H1 (cell line): ENCODE measurements around the gene MLLT6. TPM values are rescaled to one million over a fixed set of nuclear protein-coding genes. Genes with fewer than 3 reads are reported as not detected.

Source experiments
- ASH2L ChIP-seq: fragments of 200-600, 300-600 bp; sonication (generic); IDR thresholded peaks from one replicate; pipeline ENCODE4 v1.7.1; 2017; ENCODE audit warnings: low read length
- BCL11A ChIP-seq, 2 experiments: IDR thresholded peaks; one replicate each; pipeline ENCODE4 v1.6.1; 2011; ENCODE audit warnings: low read depth in 2 of 2, low read length in 2 of 2, mild to moderate bottlenecking in 2 of 2
- CHD2 ChIP-seq: IDR thresholded peaks from 2 replicates; pipeline ENCODE4 v1.6.1; 2012; ENCODE audit warnings: low read length, improper control_type of control experiment
- CREB1 ChIP-seq: IDR thresholded peaks from 2 replicates; pipeline ENCODE4 v1.6.1; 2012; ENCODE audit warnings: inconsistent platforms
- EGR1 ChIP-seq: IDR thresholded peaks from 2 replicates; pipeline ENCODE4 v1.6.1; 2011; ENCODE audit warnings: low read depth, low read length, borderline replicate concordance
- EZH2 ChIP-seq: fragments of 200-600 bp; sonication (generic); IDR thresholded peaks from 2 replicates; pipeline ENCODE4 v1.7.1; 2012; ENCODE audit warnings: low read depth, mild to moderate bottlenecking, moderate library complexity, low read length, inconsistent platforms; ENCODE audit not compliant: severe bottlenecking
- GTF2F1 ChIP-seq: IDR thresholded peaks from 2 replicates; pipeline ENCODE4 v1.6.1; 2012; ENCODE audit warnings: low read depth, low read length, improper control_type of control experiment, borderline replicate concordance
- JUN ChIP-seq: IDR thresholded peaks from 2 replicates; pipeline ENCODE4 v1.6.1; 2011; ENCODE audit warnings: low read depth, mild to moderate bottlenecking, improper control_type of control experiment, low read length
- KDM5A ChIP-seq: fragments of 200-600 bp; IDR thresholded peaks from 2 replicates; pipeline ENCODE4 v1.7.1; 2012; ENCODE audit warnings: mild to moderate bottlenecking, low read length, inconsistent platforms, mixed read lengths
- PHF8 ChIP-seq: fragments of 200-600 bp; sonication (generic); conservative IDR thresholded peaks from 2 replicates; pipeline ENCODE4 v1.7.1; 2012; ENCODE audit warnings: low read depth, mild to moderate bottlenecking, inconsistent platforms, low read length, moderate library complexity
- RBBP5 ChIP-seq: IDR thresholded peaks from 2 replicates; pipeline ENCODE4 v1.7.1; 2012; ENCODE audit warnings: low read depth, mild to moderate bottlenecking, inconsistent platforms, low read length, moderate library complexity, borderline replicate concordance
- RNF2 ChIP-seq: fragments of 200-900, 300-1000 bp; sonication (generic); IDR thresholded peaks from 2 replicates; pipeline ENCODE4 v1.7.1; 2016; ENCODE audit warnings: borderline replicate concordance, low read depth, mild to moderate bottlenecking, antibody characterized with exemption, low read length; ENCODE audit not compliant: poor library complexity, severe bottlenecking; ENCODE audit errors: missing control alignments
- SAP30 ChIP-seq: fragments of 300-600 bp; sonication (generic); IDR thresholded peaks from 2 replicates; pipeline ENCODE4 v1.7.1; 2012; ENCODE audit warnings: low read length, moderate library complexity, mild to moderate bottlenecking, inconsistent platforms; ENCODE audit not compliant: insufficient read depth, insufficient replicate concordance
- SRF ChIP-seq: IDR thresholded peaks from 2 replicates; pipeline ENCODE4 v1.6.1; 2011; ENCODE audit warnings: mild to moderate bottlenecking, low read depth, low read length, moderate library complexity
- SUZ12 ChIP-seq: fragments of 200-600 bp; sonication (generic); IDR thresholded peaks from 2 replicates; pipeline ENCODE4 v1.6.1; 2012; ENCODE audit warnings: mild to moderate bottlenecking, inconsistent platforms, low read length, moderate library complexity, mixed read lengths
- TAF1 ChIP-seq: IDR thresholded peaks from 2 replicates; pipeline ENCODE4 v1.6.1; 2011; ENCODE audit warnings: mild to moderate bottlenecking, low read depth, low read length
- TAF7 ChIP-seq: optimal IDR thresholded peaks from 2 replicates; pipeline ENCODE3; 2011; ENCODE audit warnings: low read depth, mild to moderate bottlenecking, inconsistent platforms, low read length, moderate library complexity, borderline replicate concordance
- TEAD4 ChIP-seq: IDR thresholded peaks from 2 replicates; pipeline ENCODE4 v1.6.1; 2012; ENCODE audit warnings: low read depth, low read length, inconsistent platforms, mixed read lengths
- YY1 ChIP-seq: IDR thresholded peaks from 2 replicates; pipeline ENCODE4 v1.6.1; 2011; ENCODE audit warnings: low read depth, mild to moderate bottlenecking, low read length
- ZNF274 ChIP-seq: IDR thresholded peaks from 2 replicates; pipeline ENCODE4 v1.7.0; 2012; ENCODE audit warnings: low read length, borderline replicate concordance; ENCODE audit errors: extremely low read depth
- polyA plus RNA-seq, 7 experiments: library from polyadenylated mRNA; depleted of rRNA in 3 of 7; stranded (reverse) in 5 of 7; unstranded in 2 of 7; fragments of >200 nt in 5 of 7; fragments of 200-250 nt in 2 of 7; gene quantifications; 1 replicate in 5 of 7; 2 replicates in 1 of 7; 4 replicates in 1 of 7; pipeline versions ENCODE4 v1.2.1 to v1.2.3, GENCODE V29; 2011 to 2013; ENCODE audit warnings: missing spikeins in 2 of 7, mixed read lengths in 2 of 7
- total RNA-seq: library from RNA; stranded (reverse); fragmentation: NEBNext Ultra II Directional; extraction: Animal tissue kit (Norgen Biotek cat#: 25700); gene quantifications from 2 replicates; pipeline ENCODE4 v1.2.1, GENCODE V29; 2021
- TF ChIP-seq, protein P1 (sequence below): IDR thresholded peaks from 2 replicates; pipeline ENCODE4 v1.6.1; 2012; ENCODE audit warnings: inconsistent platforms
- TF ChIP-seq, protein P2 (sequence below): IDR thresholded peaks from 2 replicates; pipeline ENCODE4 v1.6.1; 2012; ENCODE audit warnings: low read length, inconsistent platforms

MLLT6 gene
- total and polyA plus RNA-seq, 2 of the 8 experiments (the other 6 are each of a cell fraction or from before 2014, with no cell fraction given) = 6.5 to 8.0 TPM

DNA sequence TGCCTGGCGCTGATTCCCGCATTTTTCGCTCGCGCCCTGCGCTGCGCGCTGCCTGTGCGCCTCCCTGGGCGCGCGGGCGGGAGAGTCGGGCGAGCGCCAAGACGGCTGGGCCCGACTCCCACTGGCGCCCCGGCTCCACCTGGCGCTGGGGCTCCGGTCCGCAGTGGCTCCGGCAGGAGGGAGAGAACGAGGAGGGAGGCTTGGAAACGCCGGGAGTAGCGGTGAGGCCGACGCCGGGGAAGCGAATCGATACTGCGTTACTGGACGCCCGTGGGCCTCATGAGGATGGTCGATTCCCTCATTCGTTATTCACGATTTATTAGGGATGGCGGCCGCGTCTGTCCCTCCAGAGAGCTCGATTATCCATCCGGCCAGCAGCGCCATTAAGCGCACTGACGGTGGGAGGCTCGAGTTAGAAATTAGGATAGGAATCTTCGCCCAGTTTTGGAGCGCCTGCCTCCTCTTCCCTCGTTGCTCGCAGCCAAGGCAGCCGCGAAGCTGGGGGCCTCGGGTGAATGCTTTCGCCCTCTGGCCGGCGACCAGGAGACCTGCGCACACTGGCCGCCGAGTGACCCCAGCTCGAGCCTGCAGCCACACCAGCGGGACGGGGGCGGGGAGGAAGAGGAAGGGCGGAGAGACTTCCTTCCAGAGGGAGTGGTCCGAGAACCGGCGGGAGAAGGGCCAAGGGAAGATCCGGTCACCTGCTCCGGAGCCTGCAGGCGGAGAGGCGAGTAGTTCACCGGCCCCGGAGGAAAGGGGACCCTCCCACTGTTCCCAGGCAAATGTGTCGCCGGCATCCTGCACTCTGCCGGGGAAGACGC is 44.4 kb downstream of the MLLT6 start (continued):
- TF ChIP-seq JUN = no peak
- TF ChIP-seq, protein P1, sequence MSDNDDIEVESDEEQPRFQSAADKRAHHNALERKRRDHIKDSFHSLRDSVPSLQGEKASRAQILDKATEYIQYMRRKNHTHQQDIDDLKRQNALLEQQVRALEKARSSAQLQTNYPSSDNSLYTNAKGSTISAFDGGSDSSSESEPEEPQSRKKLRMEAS = peak; percentile 71
- no peak; the same call in 1 of the 2 replicates for TF ChIP-seq PHF8
- no peak for TF ChIP-seq TEAD4
- TF ChIP-seq RBBP5 = peak; percentile 81; the same call in 1 of the 2 replicates
- TF ChIP-seq, protein P2, sequence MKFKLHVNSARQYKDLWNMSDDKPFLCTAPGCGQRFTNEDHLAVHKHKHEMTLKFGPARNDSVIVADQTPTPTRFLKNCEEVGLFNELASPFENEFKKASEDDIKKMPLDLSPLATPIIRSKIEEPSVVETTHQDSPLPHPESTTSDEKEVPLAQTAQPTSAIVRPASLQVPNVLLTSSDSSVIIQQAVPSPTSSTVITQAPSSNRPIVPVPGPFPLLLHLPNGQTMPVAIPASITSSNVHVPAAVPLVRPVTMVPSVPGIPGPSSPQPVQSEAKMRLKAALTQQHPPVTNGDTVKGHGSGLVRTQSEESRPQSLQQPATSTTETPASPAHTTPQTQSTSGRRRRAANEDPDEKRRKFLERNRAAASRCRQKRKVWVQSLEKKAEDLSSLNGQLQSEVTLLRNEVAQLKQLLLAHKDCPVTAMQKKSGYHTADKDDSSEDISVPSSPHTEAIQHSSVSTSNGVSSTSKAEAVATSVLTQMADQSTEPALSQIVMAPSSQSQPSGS = peak; percentile 42; the same call in 1 of the 2 replicates
- TF ChIP-seq ASH2L = no peak
- no peak for TF ChIP-seq ZNF274
- 0 out of 2 replicates have a peak, but pooled peaks have one; percentile 61 for TF ChIP-seq GTF2F1
- peak; percentile 14 for TF ChIP-seq SAP30
- no peak for TF ChIP-seq BCL11A (IDR thresholded peaks at IDR 0.05; ENCODE audit: low read depth in 2 of 2, low read length in 2 of 2)
- TF ChIP-seq SRF = no peak
- TF ChIP-seq KDM5A = no peak
- TF ChIP-seq CREB1 = no peak
- TF ChIP-seq EGR1 = peak; percentile 74; the same call in 1 of the 2 replicates
- TF ChIP-seq SUZ12 = no peak
- 0 out of 2 replicates have a peak, but pooled peaks have one; percentile 61 for TF ChIP-seq YY1
- TF ChIP-seq CHD2 = no peak
- TF ChIP-seq TAF7 = peak; percentile 16
- no peak for TF ChIP-seq RNF2
- peak; percentile 77 for TF ChIP-seq TAF1
- TF ChIP-seq EZH2 = no peak
